Ishikawa (cell line): ENCODE data around the gene MED13L.

Experiments
- CEBPB ChIP-seq: IDR thresholded peaks from 2 replicates; pipeline ENCODE4 v1.6.1; 2012
- CREB1 ChIP-seq: IDR thresholded peaks from 2 replicates; pipeline ENCODE4 v1.6.1; 2012; ENCODE audit warnings: low read depth
- EGR1 ChIP-seq: IDR thresholded peaks from 2 replicates; pipeline ENCODE4 v1.6.1; 2012
- EP300 ChIP-seq: IDR thresholded peaks from 2 replicates; pipeline ENCODE4 v1.6.1; 2012; ENCODE audit warnings: borderline replicate concordance
- FOXM1 ChIP-seq: IDR thresholded peaks from 2 replicates; pipeline ENCODE4 v1.6.1; 2012; ENCODE audit warnings: low read depth, borderline replicate concordance
- NFIC ChIP-seq: IDR thresholded peaks from 2 replicates; pipeline ENCODE4 v1.6.1; 2012
- RAD21 ChIP-seq: IDR thresholded peaks from 2 replicates; pipeline ENCODE4 v1.6.1; 2012; ENCODE audit warnings: low read depth
- TAF1 ChIP-seq: IDR thresholded peaks from 2 replicates; pipeline ENCODE4 v1.6.1; 2012; ENCODE audit warnings: low read depth, mild to moderate bottlenecking
- TCF12 ChIP-seq: IDR thresholded peaks from 2 replicates; pipeline ENCODE4 v1.6.1; 2012; ENCODE audit warnings: low read depth
- TEAD4 ChIP-seq: IDR thresholded peaks from 2 replicates; pipeline ENCODE4 v1.6.1; 2012
- YY1 ChIP-seq: IDR thresholded peaks from 2 replicates; pipeline ENCODE4 v1.6.1; 2012; ENCODE audit warnings: low read depth
- ZBTB7A ChIP-seq: IDR thresholded peaks from 2 replicates; pipeline ENCODE4 v1.6.1; 2012; ENCODE audit warnings: low read depth
- TF ChIP-seq, protein P1 (sequence below): IDR thresholded peaks from 2 replicates; pipeline ENCODE4 v1.6.1; 2012
- TF ChIP-seq, protein P2 (sequence below): IDR thresholded peaks from 2 replicates; pipeline ENCODE4 v1.6.1; 2012; ENCODE audit warnings: low read depth, mild to moderate bottlenecking
- TF ChIP-seq, protein P3 (sequence below): IDR thresholded peaks from 2 replicates; pipeline ENCODE4 v1.6.1; 2012

The MED13L gene

GRCh38 chr12:116055895-116056607 lies 221.4 kb downstream of the MED13L start:
- TF ChIP-seq EP300 (no peak), TAF1 (no peak), FOXM1 (no peak), YY1 (no peak), RAD21 (no peak), ZBTB7A (no peak), CEBPB (no peak), EGR1 (no peak), NFIC (no peak), TEAD4 (no peak), TCF12 (no peak), CREB1 (no peak)
- TF ChIP-seq, protein P1, sequence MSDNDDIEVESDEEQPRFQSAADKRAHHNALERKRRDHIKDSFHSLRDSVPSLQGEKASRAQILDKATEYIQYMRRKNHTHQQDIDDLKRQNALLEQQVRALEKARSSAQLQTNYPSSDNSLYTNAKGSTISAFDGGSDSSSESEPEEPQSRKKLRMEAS: no peak
- TF ChIP-seq, protein P2, sequence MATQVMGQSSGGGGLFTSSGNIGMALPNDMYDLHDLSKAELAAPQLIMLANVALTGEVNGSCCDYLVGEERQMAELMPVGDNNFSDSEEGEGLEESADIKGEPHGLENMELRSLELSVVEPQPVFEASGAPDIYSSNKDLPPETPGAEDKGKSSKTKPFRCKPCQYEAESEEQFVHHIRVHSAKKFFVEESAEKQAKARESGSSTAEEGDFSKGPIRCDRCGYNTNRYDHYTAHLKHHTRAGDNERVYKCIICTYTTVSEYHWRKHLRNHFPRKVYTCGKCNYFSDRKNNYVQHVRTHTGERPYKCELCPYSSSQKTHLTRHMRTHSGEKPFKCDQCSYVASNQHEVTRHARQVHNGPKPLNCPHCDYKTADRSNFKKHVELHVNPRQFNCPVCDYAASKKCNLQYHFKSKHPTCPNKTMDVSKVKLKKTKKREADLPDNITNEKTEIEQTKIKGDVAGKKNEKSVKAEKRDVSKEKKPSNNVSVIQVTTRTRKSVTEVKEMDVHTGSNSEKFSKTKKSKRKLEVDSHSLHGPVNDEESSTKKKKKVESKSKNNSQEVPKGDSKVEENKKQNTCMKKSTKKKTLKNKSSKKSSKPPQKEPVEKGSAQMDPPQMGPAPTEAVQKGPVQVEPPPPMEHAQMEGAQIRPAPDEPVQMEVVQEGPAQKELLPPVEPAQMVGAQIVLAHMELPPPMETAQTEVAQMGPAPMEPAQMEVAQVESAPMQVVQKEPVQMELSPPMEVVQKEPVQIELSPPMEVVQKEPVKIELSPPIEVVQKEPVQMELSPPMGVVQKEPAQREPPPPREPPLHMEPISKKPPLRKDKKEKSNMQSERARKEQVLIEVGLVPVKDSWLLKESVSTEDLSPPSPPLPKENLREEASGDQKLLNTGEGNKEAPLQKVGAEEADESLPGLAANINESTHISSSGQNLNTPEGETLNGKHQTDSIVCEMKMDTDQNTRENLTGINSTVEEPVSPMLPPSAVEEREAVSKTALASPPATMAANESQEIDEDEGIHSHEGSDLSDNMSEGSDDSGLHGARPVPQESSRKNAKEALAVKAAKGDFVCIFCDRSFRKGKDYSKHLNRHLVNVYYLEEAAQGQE: no peak
- TF ChIP-seq, protein P3, sequence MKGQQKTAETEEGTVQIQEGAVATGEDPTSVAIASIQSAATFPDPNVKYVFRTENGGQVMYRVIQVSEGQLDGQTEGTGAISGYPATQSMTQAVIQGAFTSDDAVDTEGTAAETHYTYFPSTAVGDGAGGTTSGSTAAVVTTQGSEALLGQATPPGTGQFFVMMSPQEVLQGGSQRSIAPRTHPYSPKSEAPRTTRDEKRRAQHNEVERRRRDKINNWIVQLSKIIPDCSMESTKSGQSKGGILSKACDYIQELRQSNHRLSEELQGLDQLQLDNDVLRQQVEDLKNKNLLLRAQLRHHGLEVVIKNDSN: no peak

- TF ChIP-seq EGR1 (no peak), TAF1 (no peak)
Measured at GRCh38 chr12:116054280-116054679, 223.2 kb downstream of the MED13L start.

- TF ChIP-seq, protein P1: no peak
- TF ChIP-seq, protein P3: no peak
- TF ChIP-seq ZBTB7A (no peak), TCF12 (no peak), YY1 (no peak), CEBPB (peak; percentile 79), TEAD4 (no peak)
Measured at GRCh38 chr12:116053479-116054200, 223.9 kb downstream of the MED13L start.

- TF ChIP-seq, protein P3: no peak
- TF ChIP-seq CREB1: no peak
- TF ChIP-seq, protein P2: no peak
- TF ChIP-seq, protein P1: no peak
Measured at GRCh38 chr12:116050275-116050674, 227.2 kb downstream of the MED13L start.

- TF ChIP-seq, protein P1: no peak
- no peak for TF ChIP-seq TEAD4
- TF ChIP-seq EP300: no peak
- no peak for TF ChIP-seq YY1
- TF ChIP-seq NFIC: no peak
- no peak for TF ChIP-seq CEBPB
- TF ChIP-seq, protein P2: no peak
- no peak for TF ChIP-seq EGR1
- TF ChIP-seq RAD21: no peak
- TF ChIP-seq TAF1: no peak
- no peak for TF ChIP-seq TCF12
- no peak for TF ChIP-seq FOXM1
- no peak for TF ChIP-seq CREB1
- no peak for TF ChIP-seq ZBTB7A
Measured at GRCh38 chr12:116048879-116049278, 228.6 kb downstream of the MED13L start.
